ENCODE data around the gene PRSS33.

DNA sequence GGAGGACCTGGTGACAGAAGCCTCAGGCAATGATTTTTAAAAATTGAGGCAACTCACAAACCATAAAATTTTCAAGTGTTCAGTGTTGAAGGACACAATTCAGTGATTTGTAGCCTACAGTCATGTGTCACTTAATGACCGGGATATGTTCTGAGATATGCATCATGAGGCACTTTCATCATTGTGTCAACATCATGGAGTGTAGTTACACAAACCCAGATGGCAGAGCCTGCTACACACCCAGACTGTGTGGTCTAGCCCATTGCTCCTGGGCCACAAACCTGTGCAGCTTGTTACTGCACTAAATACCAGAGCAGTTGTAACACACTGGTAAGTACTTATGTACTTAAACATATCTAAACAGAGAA, 12.5 kb upstream of the PRSS33 start:
- TF ChIP-seq POLR2A (IDR thresholded peaks at IDR 0.05) (no peak), CTCF (IDR thresholded peaks at IDR 0.05 in 8 of 11, conservative IDR thresholded peaks at IDR 0.05 in 3 of 11) (no peak), POLR2AphosphoS5 (IDR thresholded peaks at IDR 0.05) (no peak)

Measured in spleen (tissue), 7 donors.